GM08714 (cell line): ENCODE measurements around the gene TNNT3.

Source experiments
- H3K4me3 ChIP-seq: fragments of 200-500 bp; sonication (Bioruptor generic); 2 replicates; pipeline ENCODE4 v1.5.1; 2014; ENCODE audit warnings: mild to moderate bottlenecking, low read length, inconsistent platforms
- ZNF274 ChIP-seq: IDR thresholded peaks from 2 replicates; pipeline ENCODE4 v1.6.1; 2012; ENCODE audit warnings: mild to moderate bottlenecking, low read depth, low read length

The TNNT3 gene

DNA sequence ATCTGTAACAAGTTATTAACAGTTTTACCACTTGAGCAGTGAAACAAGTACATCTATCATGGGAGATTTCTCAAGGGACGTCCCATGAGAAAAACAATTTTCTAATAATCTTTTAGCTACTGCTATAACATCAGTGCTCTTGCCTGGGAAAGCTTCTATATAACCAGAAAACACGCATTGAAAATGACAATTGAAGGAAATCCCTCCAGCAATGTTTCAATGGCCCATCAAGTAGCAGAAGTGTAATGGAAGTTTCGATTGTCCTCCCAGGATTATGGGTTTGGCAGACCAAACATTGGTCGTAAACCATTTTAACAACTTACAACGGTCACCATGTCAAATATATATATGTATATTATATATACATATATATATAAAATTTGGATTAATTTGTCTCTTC lies 19.8 kb upstream of the TNNT3 start:
- TF ChIP-seq ZNF274 = no peak
- no peak overlapping the region for H3K4me3 ChIP-seq

- H3K4me3 ChIP-seq = no peak overlapping the region
- TF ChIP-seq ZNF274 = no peak
Observed at GRCh38 chr11:1906181-1906580, 13.3 kb upstream of the TNNT3 start.

DNA sequence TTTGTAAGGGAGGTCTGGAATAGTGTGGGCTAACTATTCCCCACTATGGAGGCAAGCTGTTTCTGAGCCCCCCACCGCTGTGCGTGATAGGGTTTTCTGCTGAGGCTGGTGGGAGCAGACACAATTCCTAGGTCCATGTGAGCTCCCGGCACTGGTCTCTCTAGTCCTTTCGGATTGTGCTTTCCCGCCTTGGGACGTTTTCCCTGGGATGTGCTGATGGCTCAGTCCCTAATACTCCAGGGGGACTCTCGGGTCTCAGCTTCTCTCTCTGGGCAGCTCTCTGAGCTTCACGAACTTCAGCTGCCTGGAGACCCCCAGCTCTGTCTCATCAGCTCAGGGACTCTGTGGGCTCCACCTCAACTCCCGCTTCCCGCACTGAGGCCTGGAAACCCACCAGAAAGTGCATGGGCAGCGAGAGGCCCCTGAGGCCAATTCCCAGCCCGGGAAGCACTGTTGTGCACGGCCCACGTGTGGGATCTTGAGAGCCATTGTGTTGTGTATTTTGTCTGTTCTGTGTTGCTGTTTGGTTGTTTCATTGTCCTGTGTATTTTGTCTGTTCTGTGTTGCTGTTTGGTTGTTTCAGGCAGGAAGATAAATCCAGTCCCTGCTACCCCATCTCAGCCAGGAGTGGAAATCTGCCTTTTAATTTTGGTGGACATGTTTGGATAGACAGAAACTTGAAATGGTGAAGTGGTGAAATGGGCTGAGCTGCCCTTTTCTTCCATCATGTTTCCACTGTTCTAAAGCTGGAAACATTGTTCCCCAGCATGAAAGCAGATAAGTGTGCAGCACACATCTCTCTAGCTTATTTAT lies 12.7 kb upstream of the TNNT3 start:
- no peak for TF ChIP-seq ZNF274
- H3K4me3 ChIP-seq = no peak overlapping the region

DNA sequence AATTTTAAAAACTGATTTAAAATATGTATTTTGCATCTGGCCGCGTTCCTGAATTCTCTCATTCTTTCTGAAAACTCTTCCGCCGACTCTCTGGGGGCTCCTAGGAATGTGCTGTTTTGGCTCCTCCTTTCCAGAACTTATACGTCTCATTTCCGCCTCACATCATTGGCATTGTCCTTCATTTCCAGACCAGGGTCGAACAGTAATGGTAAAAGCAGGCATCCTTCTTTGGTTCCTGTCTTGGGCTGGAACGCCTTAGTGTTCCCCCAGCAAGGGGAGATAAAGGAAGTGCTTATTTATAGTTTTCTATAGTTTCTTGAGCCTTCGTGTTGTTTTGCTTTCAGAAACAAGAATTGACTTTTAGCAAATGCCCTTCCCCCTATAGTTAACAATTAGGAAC lies 10.9 kb upstream of the TNNT3 start:
- TF ChIP-seq ZNF274 = no peak
- H3K4me3 ChIP-seq = no peak overlapping the region

DNA sequence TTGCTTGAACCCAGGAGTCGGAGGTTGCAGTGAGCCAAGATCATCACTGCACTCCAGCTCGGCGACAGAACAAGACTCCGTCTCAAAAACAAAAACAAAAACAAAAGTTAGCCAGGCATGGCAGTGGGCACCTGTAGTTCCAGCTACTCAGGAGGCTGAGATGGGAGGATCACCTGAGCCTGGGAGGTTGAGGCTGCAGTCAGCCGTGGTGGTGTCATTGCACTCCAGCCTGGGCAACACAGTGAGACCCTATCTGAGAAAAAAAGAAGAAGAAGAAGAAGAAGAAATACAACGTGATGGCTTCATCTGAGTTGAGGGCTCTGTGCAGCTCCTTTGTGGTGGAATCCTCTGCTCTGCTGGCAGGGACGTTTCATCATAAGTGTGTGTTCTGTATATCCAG lies 10.0 kb upstream of the TNNT3 start:
- H3K4me3 ChIP-seq = no peak overlapping the region
- TF ChIP-seq ZNF274 = no peak

GRCh38 chr11:1912289-1912878 lies 7.1 kb upstream of the TNNT3 start:
- no peak for TF ChIP-seq ZNF274

DNA sequence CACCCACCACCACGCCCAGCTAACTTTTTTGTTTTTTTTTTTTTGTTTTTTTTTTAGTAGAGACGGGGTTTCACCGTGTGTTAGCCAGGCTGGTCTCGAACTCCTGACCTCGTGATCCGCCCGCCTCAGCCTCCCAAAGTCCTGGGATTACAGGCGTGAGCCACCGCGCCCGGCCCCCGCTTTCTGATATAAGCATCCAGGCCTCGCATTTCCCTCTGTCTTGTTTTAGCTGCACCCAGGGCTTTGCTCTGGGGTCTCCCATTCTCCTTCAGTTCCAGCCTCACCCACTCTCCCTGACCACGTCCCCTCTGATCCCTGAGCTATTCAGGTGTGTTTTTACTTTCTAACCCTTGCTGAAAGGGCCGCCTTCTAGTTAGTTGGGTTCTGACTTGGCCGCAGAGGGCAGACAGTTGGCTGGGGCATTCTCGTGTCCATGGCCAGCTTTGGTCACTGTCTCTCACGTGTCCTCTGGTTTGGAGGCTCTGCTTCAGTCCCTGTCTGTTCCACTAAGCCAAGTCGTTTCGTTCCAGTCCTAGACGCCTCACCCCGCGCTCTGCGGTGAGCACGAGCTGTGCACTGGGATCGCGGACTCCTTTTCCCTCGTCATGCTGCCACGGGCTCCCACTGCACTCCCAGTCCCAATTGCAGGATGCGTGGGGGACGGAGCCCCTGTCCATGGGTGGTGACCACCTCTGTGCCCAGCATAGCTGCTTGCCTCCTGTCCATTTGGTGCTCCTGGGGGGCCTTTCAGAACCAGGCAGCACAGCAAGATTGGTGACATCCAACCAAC lies 6.0 kb upstream of the TNNT3 start:
- no peak overlapping the region for H3K4me3 ChIP-seq
- TF ChIP-seq ZNF274 = no peak

More at GRCh38 chr11:1912289-1912878, 7.1 kb upstream of the TNNT3 start:
- no peak overlapping the region for H3K4me3 ChIP-seq

- no peak for TF ChIP-seq ZNF274
Observed at GRCh38 chr11:1915795-1916131, 3.7 kb upstream of the TNNT3 start.

DNA sequence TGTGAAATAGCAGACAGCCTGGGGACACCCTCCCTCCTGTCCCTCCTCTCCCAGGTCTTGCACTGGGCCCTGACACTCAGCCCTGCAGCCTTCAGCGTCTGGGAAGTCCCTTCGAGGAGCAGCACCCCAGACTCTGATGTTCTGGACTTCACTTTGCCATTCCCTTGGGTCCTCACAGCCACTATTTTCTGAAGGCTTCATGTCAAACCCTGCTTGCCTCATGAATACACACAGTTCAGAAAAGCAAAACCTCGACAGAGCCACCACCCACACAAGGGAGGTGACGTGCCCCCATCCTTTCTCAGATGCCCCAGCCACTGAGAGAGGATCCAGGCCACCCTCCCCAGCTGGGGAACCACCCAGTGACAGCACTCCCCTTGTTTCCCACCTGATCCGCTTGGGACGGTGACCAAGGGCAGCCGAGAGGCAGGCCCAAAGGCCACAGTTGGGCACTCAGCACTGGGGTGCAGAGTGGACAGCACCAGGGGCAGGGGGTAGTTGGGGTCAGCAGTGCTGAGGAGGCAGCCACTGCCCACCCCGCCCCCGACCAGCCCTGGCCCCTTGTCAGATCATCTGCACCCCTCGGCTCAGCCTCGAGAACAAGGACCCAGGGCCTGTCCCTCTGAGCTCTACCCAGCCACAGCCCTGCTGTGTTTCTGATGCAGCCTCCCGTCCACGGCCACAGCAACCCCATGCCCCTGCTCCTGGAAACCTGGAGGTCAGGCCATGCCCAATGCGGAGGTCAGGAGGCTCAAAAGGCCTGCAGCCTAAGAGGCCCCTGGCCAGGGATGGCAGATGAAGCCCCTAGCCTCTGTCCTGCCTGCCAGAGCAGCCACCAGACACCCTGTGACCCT lies 3.1 kb upstream of the TNNT3 start:
- no peak for TF ChIP-seq ZNF274

More at GRCh38 chr11:1915795-1916131, 3.7 kb upstream of the TNNT3 start:
- H3K4me3 ChIP-seq = no peak overlapping the region

DNA sequence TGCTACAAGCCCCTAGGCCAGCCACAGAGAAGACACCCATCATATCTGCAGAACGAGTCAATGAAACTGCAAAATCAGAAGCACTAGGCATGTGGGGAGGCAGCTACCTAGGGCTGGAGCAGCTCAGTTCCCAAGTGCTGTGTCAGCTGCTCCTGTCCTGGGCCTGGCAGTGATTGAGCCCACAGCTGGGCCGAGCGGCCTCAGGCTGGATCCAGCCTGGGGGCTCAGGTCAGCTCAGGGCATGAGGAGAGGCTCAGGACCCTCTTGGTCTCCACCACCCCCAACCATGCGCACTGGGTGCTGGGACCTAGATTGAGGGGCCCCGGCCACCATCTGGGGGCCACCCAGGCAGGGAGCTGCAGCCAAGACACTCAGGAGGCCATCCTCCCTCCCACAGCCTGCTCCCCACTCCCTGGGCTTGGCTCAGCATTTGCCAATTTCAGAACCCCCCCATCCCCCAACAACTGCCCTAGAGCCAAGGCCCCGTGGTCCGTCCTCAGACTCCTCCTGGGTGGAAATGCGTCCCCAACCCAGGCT lies 2.4 kb upstream of the TNNT3 start:
- TF ChIP-seq ZNF274 = no peak
- H3K4me3 ChIP-seq = no peak overlapping the region

More for the DNA sequence above, 3.1 kb upstream of the TNNT3 start:
- no peak overlapping the region for H3K4me3 ChIP-seq

GRCh38 chr11:1917523-1918435 lies 1.7 kb upstream of the TNNT3 start:
- H3K4me3 ChIP-seq = no peak overlapping the region
- TF ChIP-seq ZNF274 = no peak

DNA sequence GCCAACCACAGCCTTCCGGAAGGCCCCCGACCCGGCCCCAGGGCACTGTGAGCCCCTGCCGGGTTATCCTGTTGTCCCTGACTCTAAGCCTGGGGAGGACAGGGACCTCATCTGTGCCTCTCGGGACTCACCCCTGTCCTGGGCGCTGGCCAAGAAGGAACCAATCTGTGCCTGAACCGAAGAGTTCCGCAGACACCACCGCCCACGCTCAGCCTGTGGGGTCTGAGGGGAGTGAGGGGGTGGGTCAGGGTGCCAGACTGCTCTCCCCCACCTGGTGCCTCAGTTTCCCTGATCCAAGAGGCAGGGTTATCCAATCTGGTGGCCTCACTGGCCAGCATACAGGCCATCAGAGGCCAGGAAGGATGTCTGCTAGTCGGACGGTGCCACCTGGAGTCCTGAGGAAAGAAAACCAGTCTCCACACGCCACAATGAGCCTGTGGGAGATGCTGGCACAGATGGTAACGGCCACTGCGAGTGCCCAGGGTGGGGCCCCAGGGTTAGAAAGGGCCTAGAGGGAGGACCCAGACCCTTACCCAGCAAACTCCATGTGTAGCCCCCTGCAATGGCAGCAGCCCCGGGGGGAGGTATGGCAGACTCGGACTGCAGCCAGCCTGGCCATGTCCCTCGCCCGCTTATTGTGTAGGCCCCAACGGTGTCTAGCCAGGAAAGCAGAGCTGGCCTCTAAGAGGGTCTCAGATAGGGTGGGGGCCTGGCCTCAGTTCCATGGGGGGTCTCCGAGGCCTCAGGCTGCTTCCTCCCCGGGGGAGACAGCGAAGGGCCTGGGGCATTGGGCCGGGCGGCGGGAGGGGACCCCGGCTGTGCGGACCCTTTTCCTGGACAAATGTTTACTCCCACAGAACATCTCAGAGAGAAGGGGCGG lies 827 bp upstream of the TNNT3 start:
- no peak overlapping the region for H3K4me3 ChIP-seq
- TF ChIP-seq ZNF274 = no peak
